ENCODE results near the gene TCERG1L.
"Not testable (repeated sequence)": the region's sequence is repeated elsewhere in the genome, so short reads cannot be mapped to it uniquely, and the experiment has no call there.

- TF ChIP-seq, protein P1, sequence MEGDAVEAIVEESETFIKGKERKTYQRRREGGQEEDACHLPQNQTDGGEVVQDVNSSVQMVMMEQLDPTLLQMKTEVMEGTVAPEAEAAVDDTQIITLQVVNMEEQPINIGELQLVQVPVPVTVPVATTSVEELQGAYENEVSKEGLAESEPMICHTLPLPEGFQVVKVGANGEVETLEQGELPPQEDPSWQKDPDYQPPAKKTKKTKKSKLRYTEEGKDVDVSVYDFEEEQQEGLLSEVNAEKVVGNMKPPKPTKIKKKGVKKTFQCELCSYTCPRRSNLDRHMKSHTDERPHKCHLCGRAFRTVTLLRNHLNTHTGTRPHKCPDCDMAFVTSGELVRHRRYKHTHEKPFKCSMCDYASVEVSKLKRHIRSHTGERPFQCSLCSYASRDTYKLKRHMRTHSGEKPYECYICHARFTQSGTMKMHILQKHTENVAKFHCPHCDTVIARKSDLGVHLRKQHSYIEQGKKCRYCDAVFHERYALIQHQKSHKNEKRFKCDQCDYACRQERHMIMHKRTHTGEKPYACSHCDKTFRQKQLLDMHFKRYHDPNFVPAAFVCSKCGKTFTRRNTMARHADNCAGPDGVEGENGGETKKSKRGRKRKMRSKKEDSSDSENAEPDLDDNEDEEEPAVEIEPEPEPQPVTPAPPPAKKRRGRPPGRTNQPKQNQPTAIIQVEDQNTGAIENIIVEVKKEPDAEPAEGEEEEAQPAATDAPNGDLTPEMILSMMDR (conservative IDR thresholded peaks at IDR 0.05): not testable (repeated sequence)
- not testable (repeated sequence) for TF ChIP-seq EZH2 (IDR thresholded peaks at IDR 0.05; ENCODE audit: low read depth)
These were observed 232.6 kb downstream of the TCERG1L start for GRCh38 chr10:131078882-131079280.

Measured in PC-9 (cell line).